AG09319 (cell line): ENCODE results near the gene HCRTR2.

Experiments
- DNase-seq: peaks from one replicate; pipeline ENCODE4 v3.0.0-alpha.2; 2010; ENCODE audit warnings: low read depth; ENCODE audit errors: extremely low read depth
- TF ChIP-seq, protein P1 (sequence below): IDR thresholded peaks from 2 replicates; pipeline ENCODE4 v1.5.1; 2011; ENCODE audit warnings: low read depth, mild to moderate bottlenecking, inconsistent platforms, low read length, moderate library complexity

Gene HCRTR2

GRCh38 chr6:55266896-55267295 is 92.6 kb downstream of the HCRTR2 start:
- TF ChIP-seq, protein P1, sequence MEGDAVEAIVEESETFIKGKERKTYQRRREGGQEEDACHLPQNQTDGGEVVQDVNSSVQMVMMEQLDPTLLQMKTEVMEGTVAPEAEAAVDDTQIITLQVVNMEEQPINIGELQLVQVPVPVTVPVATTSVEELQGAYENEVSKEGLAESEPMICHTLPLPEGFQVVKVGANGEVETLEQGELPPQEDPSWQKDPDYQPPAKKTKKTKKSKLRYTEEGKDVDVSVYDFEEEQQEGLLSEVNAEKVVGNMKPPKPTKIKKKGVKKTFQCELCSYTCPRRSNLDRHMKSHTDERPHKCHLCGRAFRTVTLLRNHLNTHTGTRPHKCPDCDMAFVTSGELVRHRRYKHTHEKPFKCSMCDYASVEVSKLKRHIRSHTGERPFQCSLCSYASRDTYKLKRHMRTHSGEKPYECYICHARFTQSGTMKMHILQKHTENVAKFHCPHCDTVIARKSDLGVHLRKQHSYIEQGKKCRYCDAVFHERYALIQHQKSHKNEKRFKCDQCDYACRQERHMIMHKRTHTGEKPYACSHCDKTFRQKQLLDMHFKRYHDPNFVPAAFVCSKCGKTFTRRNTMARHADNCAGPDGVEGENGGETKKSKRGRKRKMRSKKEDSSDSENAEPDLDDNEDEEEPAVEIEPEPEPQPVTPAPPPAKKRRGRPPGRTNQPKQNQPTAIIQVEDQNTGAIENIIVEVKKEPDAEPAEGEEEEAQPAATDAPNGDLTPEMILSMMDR: no peak
- DNase-seq: no peak

DNA sequence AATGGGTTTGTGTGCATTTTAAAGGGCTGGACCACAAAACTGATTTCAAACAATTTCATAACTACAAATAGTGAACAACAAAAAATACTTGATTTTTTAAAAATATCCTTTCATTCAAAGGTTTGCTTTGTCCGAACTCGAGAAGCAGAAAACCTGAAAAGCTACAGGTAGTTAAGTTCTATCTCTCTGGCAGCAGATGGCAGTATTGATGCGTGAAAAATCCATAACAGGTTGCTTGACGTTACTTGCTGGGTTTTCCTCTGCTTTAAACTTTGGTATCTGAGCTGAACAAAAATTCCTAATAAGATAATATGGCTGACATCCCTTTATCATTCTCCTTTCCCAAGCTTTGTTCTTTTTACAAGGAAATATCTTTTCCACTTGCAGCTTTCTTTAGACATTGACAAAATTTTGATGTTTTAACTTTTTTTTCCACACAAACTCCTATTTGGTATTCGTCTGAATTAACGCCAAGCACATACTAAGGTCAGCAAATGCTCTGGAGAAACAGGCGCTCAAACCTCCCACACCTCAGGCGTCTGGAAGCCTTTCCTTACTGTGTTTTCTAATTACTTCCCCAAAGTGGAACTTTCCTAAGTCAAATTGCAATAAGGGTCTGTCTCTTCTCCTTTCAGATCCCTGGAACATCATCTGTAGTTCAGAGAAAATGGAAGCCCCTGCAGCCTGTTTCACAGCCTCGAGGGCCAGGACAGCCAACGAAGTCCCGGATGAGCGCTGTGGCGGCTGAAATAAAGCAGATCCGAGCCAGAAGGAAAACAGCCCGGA is 102.6 kb downstream of the HCRTR2 start:
- TF ChIP-seq, protein P1: peak; percentile 67
- peak; percentile 27 for DNase-seq

DNA sequence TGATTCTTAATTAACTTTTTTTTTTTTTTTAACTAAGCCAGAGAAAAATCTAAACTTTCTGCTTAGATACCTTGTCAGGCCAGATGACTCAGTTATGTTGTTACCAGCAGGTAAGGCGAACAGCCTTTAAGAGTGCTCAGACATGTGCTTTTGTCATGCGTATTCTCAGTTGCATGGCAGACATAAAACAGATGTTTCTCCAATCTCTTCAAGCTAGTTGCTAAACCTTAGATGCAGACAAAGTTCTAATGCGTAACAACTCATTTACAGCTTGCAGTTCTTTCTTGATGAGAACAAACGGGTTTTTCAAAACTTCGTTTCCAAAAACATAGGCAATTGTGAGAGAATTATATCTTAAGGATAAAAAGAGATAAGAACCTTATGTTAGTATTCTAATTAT is 103.3 kb downstream of the HCRTR2 start:
- DNase-seq: no peak
- TF ChIP-seq, protein P1: no peak

DNA sequence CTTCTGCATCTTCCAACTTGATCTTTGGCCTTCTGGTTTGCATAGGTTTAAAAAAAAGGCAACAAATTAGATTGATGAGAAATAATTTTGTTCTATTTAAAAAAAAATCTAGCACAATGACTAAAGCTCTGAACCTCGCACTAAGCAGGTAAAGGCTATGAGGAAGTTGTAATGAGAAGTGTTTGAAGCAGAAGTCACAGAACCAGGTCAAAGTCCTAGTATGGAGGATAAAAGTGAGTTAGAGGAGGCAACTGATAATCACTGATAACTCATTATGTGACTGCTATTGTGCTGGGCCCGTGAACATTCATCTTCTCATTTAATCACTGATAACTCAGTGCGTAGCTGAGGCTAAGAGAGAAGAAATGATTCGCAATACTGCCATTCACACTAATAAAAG is 106.9 kb downstream of the HCRTR2 start:
- DNase-seq: no peak
- TF ChIP-seq, protein P1: no peak

DNA sequence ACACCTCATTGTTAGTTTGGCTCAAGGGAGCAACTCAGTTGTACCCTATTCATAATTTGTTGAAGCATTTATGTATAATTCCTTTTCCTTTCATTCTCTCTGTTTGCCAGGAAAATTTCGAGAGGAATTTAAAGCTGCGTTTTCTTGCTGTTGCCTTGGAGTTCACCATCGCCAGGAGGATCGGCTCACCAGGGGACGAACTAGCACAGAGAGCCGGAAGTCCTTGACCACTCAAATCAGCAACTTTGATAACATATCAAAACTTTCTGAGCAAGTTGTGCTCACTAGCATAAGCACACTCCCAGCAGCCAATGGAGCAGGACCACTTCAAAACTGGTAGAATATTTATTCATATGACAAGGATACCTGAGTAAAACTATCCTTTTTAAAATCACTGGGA is 107.8 kb downstream of the HCRTR2 start:
- DNase-seq: no peak
- TF ChIP-seq, protein P1: no peak

- TF ChIP-seq, protein P1: no peak
- DNase-seq: no peak
Observed at GRCh38 chr6:55286824-55287223, 112.5 kb downstream of the HCRTR2 start.

DNA sequence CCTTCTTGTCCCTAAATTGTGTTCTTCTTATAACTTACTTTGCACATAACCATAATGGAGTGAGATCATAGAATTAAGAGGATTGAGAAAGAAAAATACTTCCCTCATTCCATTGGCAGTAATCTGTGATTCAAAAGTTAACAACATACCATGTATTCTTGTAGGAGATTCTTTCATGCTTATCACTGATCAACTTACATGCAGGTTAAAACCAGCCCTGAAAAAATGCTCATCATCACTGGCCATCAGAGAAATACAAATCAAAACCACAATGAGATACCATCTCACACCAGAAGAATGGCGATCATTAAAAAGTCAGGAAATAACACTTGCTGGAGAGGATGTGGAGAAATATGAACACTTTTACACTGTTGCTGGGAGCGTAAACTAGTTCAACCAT is 116.4 kb downstream of the HCRTR2 start:
- DNase-seq: no peak
- TF ChIP-seq, protein P1: no peak
